H1 (cell line): Measurements from ENCODE around the gene PCDH9. TPM values are rescaled to one million over a fixed set of nuclear protein-coding genes. Genes with fewer than 3 reads are reported as not detected.

ENCODE experiments used
- BCL11A ChIP-seq, 2 experiments: IDR thresholded peaks; one replicate each; pipeline ENCODE4 v1.6.1; 2011; ENCODE audit warnings: low read depth in 2 of 2, low read length in 2 of 2, mild to moderate bottlenecking in 2 of 2
- CHD1 ChIP-seq: IDR thresholded peaks from 2 replicates; pipeline ENCODE4 v1.6.1; 2012; ENCODE audit warnings: low read depth, low read length, improper control_type of control experiment
- POU5F1 ChIP-seq: IDR thresholded peaks from 2 replicates; pipeline ENCODE4 v1.6.1; 2011; ENCODE audit warnings: low read depth, mild to moderate bottlenecking, low read length, moderate library complexity
- TEAD4 ChIP-seq: IDR thresholded peaks from 2 replicates; pipeline ENCODE4 v1.6.1; 2012; ENCODE audit warnings: low read depth, low read length, inconsistent platforms, mixed read lengths
- polyA plus RNA-seq, 7 experiments: library from polyadenylated mRNA; depleted of rRNA in 3 of 7; stranded (reverse) in 5 of 7; unstranded in 2 of 7; fragments of >200 nt in 5 of 7; fragments of 200-250 nt in 2 of 7; gene quantifications; 1 replicate in 5 of 7; 2 replicates in 1 of 7; 4 replicates in 1 of 7; pipeline versions ENCODE4 v1.2.1 to v1.2.3, GENCODE V29; 2011 to 2013; ENCODE audit warnings: missing spikeins in 2 of 7, mixed read lengths in 2 of 7
- total RNA-seq: library from RNA; stranded (reverse); fragmentation: NEBNext Ultra II Directional; extraction: Animal tissue kit (Norgen Biotek cat#: 25700); gene quantifications from 2 replicates; pipeline ENCODE4 v1.2.1, GENCODE V29; 2021
- TF ChIP-seq, protein P1 (sequence below): fragments of 300-600 bp; sonication (generic); IDR thresholded peaks from 2 replicates; pipeline ENCODE4 v1.7.1; 2012; ENCODE audit warnings: low read length, moderate library complexity, mild to moderate bottlenecking, inconsistent platforms; ENCODE audit not compliant: insufficient replicate concordance
- TF ChIP-seq, protein P2 (sequence below): IDR thresholded peaks from 2 replicates; pipeline ENCODE4 v1.6.1; 2012; ENCODE audit warnings: inconsistent platforms
- TF ChIP-seq, protein P3 (sequence below): IDR thresholded peaks from 2 replicates; pipeline ENCODE4 v1.6.1; 2012; ENCODE audit warnings: low read length, inconsistent platforms

PCDH9 gene
- total and polyA plus RNA-seq, 2 of the 8 experiments (the other 6 are each of a cell fraction or from before 2014, with no cell fraction given), result 0.12 to 0.60 TPM

DNA sequence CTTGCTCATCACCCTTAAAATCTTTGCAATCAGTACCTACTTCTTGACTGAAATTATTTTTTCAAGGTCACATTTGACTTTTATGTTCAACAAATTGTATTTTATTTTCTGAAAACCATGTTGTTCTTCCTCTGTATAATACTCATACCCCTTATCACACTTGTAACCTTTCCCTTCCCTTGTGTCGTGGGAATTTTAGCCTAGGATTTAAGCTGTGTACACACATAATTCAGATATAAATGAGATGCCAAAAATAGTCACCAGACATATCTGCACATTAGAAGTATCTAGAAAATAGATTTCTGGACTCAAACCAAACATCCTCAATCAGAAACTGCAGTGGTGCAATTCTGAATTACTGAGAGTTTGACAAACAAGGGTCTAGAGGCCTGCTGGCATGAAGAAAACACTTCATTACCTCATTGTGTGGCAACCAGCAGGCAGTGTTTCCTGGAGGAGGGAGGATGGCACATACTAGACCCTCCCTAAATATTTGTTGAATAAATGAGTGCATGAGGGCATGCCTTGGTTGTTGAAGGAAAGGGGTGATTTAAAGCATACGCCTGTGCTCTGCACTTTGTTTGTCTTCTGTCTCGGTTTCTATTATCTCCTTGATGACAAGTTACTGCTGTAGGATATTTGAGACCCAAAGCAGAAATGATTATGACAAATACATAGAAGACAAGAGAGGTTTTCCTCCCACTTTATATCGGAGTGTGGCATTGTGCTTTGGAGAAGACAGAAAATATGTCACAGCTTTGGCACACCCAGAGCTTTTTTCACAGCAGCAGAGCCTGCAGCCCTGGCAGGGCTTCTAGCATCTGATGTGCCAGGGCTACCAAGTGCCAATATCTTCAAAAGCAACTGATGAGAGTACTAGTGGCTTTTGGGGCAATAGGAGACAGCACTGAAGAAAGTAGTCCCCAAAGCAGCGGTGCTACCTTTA is 881.1 kb downstream of the PCDH9 start (continued):
- TF ChIP-seq, protein P1, sequence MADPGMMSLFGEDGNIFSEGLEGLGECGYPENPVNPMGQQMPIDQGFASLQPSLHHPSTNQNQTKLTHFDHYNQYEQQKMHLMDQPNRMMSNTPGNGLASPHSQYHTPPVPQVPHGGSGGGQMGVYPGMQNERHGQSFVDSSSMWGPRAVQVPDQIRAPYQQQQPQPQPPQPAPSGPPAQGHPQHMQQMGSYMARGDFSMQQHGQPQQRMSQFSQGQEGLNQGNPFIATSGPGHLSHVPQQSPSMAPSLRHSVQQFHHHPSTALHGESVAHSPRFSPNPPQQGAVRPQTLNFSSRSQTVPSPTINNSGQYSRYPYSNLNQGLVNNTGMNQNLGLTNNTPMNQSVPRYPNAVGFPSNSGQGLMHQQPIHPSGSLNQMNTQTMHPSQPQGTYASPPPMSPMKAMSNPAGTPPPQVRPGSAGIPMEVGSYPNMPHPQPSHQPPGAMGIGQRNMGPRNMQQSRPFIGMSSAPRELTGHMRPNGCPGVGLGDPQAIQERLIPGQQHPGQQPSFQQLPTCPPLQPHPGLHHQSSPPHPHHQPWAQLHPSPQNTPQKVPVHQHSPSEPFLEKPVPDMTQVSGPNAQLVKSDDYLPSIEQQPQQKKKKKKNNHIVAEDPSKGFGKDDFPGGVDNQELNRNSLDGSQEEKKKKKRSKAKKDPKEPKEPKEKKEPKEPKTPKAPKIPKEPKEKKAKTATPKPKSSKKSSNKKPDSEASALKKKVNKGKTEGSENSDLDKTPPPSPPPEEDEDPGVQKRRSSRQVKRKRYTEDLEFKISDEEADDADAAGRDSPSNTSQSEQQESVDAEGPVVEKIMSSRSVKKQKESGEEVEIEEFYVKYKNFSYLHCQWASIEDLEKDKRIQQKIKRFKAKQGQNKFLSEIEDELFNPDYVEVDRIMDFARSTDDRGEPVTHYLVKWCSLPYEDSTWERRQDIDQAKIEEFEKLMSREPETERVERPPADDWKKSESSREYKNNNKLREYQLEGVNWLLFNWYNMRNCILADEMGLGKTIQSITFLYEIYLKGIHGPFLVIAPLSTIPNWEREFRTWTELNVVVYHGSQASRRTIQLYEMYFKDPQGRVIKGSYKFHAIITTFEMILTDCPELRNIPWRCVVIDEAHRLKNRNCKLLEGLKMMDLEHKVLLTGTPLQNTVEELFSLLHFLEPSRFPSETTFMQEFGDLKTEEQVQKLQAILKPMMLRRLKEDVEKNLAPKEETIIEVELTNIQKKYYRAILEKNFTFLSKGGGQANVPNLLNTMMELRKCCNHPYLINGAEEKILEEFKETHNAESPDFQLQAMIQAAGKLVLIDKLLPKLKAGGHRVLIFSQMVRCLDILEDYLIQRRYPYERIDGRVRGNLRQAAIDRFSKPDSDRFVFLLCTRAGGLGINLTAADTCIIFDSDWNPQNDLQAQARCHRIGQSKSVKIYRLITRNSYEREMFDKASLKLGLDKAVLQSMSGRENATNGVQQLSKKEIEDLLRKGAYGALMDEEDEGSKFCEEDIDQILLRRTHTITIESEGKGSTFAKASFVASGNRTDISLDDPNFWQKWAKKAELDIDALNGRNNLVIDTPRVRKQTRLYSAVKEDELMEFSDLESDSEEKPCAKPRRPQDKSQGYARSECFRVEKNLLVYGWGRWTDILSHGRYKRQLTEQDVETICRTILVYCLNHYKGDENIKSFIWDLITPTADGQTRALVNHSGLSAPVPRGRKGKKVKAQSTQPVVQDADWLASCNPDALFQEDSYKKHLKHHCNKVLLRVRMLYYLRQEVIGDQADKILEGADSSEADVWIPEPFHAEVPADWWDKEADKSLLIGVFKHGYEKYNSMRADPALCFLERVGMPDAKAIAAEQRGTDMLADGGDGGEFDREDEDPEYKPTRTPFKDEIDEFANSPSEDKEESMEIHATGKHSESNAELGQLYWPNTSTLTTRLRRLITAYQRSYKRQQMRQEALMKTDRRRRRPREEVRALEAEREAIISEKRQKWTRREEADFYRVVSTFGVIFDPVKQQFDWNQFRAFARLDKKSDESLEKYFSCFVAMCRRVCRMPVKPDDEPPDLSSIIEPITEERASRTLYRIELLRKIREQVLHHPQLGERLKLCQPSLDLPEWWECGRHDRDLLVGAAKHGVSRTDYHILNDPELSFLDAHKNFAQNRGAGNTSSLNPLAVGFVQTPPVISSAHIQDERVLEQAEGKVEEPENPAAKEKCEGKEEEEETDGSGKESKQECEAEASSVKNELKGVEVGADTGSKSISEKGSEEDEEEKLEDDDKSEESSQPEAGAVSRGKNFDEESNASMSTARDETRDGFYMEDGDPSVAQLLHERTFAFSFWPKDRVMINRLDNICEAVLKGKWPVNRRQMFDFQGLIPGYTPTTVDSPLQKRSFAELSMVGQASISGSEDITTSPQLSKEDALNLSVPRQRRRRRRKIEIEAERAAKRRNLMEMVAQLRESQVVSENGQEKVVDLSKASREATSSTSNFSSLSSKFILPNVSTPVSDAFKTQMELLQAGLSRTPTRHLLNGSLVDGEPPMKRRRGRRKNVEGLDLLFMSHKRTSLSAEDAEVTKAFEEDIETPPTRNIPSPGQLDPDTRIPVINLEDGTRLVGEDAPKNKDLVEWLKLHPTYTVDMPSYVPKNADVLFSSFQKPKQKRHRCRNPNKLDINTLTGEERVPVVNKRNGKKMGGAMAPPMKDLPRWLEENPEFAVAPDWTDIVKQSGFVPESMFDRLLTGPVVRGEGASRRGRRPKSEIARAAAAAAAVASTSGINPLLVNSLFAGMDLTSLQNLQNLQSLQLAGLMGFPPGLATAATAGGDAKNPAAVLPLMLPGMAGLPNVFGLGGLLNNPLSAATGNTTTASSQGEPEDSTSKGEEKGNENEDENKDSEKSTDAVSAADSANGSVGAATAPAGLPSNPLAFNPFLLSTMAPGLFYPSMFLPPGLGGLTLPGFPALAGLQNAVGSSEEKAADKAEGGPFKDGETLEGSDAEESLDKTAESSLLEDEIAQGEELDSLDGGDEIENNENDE, result no peak
- TF ChIP-seq, protein P2, sequence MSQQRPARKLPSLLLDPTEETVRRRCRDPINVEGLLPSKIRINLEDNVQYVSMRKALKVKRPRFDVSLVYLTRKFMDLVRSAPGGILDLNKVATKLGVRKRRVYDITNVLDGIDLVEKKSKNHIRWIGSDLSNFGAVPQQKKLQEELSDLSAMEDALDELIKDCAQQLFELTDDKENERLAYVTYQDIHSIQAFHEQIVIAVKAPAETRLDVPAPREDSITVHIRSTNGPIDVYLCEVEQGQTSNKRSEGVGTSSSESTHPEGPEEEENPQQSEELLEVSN, result no peak
- no peak for TF ChIP-seq CHD1
- TF ChIP-seq BCL11A (IDR thresholded peaks at IDR 0.05; ENCODE audit: low read depth in 2 of 2, low read length in 2 of 2), result no peak
- no peak for TF ChIP-seq TEAD4
- TF ChIP-seq, protein P3, sequence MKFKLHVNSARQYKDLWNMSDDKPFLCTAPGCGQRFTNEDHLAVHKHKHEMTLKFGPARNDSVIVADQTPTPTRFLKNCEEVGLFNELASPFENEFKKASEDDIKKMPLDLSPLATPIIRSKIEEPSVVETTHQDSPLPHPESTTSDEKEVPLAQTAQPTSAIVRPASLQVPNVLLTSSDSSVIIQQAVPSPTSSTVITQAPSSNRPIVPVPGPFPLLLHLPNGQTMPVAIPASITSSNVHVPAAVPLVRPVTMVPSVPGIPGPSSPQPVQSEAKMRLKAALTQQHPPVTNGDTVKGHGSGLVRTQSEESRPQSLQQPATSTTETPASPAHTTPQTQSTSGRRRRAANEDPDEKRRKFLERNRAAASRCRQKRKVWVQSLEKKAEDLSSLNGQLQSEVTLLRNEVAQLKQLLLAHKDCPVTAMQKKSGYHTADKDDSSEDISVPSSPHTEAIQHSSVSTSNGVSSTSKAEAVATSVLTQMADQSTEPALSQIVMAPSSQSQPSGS, result no peak
- no peak for TF ChIP-seq POU5F1
